Stimulated activated CD4-positive, alpha-beta T cell treated with anti-CD3 and anti-CD28 coated beads, Interleukin-1b, Interleukin-23, amount 100 ng/mL, for 24 hours (primary cell): ENCODE data around the gene EIF3B.
"Not testable (repeated sequence)": the region's sequence is repeated elsewhere in the genome, so short reads cannot be mapped to it uniquely, and the experiment has no call there.

Source experiments
- DNase-seq, 4 experiments: peaks; one replicate each; pipeline ENCODE4 v3.0.0-alpha.2; 2020; ENCODE audit warnings: low read depth in 4 of 4, low spot score in 1 of 4

Gene EIF3B

DNA sequence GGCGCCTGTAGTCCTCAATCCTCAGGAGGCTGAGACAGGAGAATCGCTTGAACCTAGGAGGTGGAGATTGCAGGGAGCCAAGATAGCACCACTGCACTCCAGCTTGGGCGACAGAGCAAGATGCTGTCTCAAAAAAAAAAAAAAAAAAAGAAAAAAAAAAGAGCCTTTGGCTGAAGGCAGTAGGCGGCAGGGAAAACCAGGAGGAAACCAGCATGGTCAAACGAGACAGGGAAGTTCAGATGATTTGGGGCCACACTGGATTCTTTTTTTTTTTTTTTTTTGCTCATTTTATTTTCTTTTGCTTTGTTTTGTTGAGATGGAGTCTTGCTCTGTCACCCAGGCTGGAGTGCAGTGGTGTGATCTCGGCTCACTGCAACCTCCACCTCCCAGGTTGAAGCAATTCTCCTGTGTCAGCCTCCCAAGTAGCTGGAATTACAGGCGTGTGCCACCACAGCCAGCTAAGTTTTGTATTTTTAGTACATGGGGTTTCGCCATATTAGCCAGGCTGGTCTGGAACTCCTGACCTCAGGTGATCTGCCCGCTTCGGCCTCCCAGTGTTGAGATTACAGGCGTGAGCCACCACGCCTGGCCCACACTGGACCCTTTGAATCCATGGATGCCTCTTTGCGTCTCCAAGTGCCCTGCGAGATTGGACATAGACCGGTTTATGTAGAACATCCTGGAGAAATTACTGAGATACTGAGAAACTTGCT is 7.1 kb upstream of the EIF3B start:
- not testable (repeated sequence) for DNase-seq

DNA sequence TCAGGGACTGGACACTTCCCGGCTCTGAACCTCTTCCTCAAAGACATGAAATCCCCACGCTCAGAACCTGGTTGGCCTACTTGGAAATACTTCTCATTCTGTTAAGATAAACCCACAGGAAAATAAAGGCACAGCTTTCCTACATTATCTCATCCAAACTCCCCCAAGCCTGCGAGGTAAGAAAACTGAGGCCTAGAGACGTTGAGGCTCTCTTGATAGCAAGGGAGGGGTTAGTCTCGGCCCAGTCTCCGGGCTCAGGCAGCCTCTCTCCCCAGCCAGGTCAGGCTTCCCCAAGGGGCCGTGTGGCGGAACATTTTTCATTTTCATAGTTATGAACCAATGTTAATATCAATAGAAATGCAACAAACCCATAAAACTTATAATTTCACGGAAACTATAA is 4.6 kb upstream of the EIF3B start:
- DNase-seq: no peak

GRCh38 chr7:2350861-2351260 is 3.8 kb upstream of the EIF3B start:
- no peak for DNase-seq

DNA sequence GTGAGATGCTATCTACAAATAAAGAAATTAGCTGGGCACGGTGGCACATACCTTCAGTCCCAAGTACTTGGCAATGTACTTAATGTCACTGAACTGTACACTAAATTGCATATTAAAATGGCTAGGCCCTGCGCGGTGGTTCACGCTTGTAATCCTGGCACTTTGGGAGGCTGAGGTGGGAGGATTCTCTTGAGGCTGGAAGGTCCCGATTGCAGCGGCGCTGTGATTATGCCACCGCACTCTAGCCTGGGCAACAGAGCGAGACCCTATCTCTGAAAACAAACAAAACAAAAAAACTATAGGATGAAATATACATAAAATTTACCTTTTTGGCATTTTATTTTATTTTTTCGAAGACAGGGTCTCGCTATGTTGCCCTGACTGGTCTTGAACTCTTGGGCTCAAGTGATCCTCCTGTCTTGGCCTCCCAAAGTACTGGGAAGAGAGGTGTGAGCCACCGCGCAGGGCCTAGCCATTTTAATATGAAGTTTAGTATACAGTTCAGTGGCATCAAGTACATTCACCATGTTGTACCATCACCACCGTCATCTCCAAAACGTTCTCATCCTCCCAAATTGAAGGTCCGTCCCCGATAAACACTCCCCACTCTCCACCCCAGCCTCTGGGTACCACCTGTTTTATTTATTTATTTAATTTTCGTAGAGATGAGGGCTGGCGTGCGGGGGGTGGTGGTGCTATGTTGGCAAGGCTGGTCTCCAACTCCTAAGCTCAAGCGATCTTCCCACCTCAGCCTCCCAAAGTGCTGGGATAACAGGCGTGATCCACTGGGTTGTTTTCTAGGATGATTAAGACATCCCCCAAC is 1.3 kb upstream of the EIF3B start:
- no peak for DNase-seq

DNA sequence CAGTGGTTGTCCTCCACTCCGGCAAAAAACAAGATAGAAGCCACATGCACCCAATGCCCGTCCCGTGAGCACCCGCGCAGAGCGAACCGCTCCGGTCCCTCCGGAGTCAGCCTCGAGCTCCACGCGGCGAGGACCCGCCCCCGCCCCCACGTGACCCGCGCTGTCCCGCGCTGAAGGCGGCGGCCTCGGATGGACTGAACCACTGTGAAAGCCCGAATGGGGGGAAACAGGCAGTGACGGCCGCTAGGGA is 766 bp upstream of the EIF3B start:
- peak; percentile 76 to 86 (median 84) for DNase-seq

- peak in 1 of 4 experiments; percentile 11 for DNase-seq
These were observed 495 bp downstream of the EIF3B start for GRCh38 chr7:2354939-2355704.

DNA sequence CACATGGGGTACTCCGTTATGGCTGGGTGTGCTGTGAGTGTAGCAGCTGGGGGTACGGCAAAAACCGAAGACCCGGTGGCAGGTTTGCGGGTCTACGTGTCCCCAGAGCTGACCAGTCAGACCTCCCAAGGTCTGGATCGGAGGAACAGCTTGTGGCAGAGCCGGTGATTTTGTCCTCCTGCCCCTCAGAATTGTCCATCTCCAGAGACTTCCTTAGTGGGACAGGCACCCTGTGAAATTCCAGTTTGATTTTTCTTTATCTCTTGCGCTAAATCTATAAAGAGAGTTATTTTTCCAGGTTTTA is 1.0 kb downstream of the EIF3B start:
- no peak for DNase-seq

DNA sequence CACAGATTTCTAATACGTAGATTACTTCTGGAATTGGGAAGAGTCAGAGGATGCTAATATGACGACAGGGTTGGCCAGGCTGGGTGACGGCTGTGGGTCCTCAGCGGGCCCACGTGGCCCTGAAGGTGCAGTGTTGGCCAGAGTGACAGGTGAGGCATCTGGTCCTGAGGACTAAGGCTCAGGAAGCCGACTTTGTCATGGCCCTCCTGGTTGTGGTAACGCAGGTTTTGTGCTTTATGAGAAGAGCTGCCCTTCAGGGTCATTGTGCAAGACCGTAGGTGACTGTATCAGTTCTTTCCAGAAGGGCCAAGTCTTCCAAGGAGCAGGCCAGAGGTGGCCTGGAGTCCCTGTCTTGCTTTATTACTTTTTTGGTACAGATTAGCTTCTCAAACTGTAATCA is 2.5 kb downstream of the EIF3B start:
- no peak for DNase-seq

DNA sequence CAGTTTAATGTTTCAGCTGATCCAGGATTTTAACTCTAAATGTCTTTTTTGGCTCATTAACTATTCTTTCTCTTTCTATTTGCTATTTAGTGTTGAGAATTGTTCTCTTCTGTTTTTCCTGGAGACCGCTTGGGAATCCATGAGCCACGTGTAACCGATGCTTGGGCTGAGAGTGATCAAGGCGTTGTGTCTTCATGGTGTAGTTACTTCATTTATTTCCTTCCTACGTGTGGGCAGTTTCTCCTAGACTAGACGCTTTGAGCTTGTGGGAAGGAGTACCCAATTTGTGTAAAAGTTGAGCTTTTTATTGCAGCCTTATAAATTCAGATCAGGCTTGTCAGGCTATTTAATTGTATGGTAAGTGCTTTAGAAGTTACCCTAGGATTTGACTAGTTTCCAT is 2.9 kb downstream of the EIF3B start:
- no peak for DNase-seq

DNA sequence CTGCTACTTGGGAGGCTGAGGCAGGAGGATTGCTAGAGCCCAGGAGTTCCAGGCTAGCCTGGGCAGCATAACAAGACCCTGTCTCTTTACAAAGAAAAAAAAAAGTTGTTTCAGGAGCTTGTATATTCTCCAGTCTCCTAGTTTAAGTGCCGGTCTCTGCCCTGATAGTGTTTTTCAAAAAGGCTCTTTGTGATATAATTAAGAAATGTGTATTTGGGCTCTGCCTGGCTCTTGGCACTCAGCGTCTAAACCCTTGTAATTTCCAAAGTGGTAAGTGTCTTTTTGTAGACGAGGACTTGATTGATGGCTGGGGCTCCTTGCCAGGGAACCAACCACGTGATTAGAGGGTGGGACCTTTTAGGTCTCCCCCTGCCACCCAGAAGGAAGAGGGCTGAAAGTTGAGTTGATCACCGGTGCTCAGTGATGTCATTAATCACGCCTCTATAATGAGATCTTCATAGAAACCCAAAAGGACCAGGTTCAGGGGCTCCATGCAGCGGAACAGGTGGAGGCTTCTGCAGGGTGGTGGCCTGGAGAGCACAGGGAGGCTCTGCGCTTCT is 4.4 kb downstream of the EIF3B start:
- DNase-seq: no peak

DNA sequence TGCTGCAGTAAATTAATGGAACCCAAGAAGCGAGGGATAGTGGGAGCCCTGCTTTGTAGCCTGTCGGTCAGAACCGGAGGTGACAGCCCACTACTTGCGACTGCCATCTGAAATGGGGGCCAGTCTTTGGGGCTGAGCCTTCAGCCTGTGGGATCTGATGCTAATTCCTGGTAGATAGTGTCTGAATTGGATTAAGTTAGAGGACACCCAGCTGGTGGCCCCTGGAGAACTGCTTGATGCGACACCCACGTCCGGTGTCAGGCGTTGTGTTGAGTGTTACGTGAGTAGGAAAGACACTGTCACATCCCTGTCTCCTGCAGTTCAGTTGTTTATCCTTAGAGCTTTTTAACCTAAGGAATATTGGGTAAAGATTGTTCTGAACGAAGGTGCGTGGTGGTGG is 5.0 kb downstream of the EIF3B start:
- no peak for DNase-seq

DNA sequence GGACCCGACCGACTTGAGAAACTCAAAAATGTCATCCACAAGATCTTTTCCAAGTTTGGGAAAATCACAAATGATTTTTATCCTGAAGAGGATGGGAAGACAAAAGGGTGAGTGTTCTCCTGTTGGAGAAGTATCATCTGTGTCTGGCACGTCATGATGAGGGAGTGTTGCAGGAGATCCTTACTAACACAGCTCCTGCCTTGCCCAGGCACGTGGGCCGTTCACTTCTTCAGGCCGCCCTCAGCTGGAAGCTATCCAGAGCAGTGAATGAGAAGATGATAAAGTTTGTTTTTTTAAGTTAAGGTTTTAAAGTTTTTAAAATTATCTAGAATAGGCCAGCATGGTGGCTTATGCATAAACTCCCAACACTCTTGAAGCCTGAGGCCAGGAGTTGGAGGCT is 6.2 kb downstream of the EIF3B start:
- DNase-seq: no peak

- no peak for DNase-seq
These were observed 7.9 kb downstream of the EIF3B start for GRCh38 chr7:2362385-2363088.

GRCh38 chr7:2369139-2369538 is 14.5 kb downstream of the EIF3B start:
- DNase-seq: no peak

GRCh38 chr7:2371329-2371728 is 16.7 kb downstream of the EIF3B start:
- DNase-seq: no peak

- no peak for DNase-seq
These were observed 18.1 kb downstream of the EIF3B start for GRCh38 chr7:2372724-2373123.

GRCh38 chr7:2373124-2373556 is 18.5 kb downstream of the EIF3B start:
- no peak for DNase-seq

DNA sequence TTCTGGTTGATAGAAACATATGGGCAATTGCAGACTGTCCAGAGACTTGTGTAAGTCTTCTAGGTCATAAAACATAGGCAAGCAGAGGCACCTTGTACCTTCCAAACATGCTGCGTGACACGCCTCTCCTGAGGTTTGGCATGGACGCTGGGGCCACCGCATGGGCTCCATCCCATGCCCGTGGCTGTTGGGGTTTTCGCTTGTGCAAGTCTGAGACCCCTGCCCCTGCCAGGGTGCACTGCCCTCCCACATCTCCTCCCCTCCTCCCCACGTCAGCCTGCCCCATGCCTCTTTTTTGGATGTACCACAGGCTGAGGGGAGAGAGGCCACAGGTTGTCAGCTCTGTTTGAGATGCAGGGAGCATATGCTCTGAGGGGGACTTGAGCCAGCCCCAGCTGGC is 19.0 kb downstream of the EIF3B start:
- DNase-seq: no peak

DNA sequence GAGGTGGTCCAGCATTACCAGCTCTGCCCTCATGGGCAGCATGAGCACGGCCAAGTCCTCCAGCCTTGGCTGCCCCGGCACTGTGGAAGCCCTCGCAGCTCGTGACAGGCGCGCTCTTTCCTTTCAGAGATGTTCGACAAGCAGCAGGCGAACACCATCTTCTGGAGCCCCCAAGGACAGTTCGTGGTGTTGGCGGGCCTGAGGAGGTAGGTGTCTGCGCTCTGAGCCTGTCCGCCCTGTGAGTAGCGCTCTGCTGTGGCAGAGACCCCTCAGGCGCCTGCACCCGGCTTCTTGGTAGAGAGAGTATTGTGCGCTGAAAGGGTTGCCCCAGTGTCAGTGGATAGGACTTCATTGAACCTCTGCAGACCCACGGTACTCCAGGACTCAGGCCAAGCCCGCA is 19.8 kb downstream of the EIF3B start:
- DNase-seq: no peak

GRCh38 chr7:2374830-2375728 is 20.5 kb downstream of the EIF3B start:
- DNase-seq: no peak
